ENCODE data around the gene KCNF1.

- no peak for TF ChIP-seq CTCF (conservative IDR thresholded peaks at IDR 0.05; ENCODE audit: low read depth, low read length)
- no peak for TF ChIP-seq EZH2phosphoT487 (IDR thresholded peaks at IDR 0.05; ENCODE audit: borderline replicate concordance, low read length)
These were observed 37.0 kb downstream of the KCNF1 start for GRCh38 chr2:10948606-10949230.
